AG09309 (cell line): ENCODE results near the gene IRAK3.
"Not testable (repeated sequence)": the region's sequence is repeated elsewhere in the genome, so short reads cannot be mapped to it uniquely, and the experiment has no call there.

ENCODE experiments used
- DNase-seq: peaks from one replicate; pipeline ENCODE4 v3.0.0-alpha.2; 2010; ENCODE audit warnings: low read depth
- H3K4me3 ChIP-seq: 2 replicates; pipeline ENCODE4 v1.5.1; 2011; ENCODE audit warnings: mild to moderate bottlenecking, low read depth, low read length, moderate library complexity; ENCODE audit not compliant: control insufficient read depth
- CTCF ChIP-seq: IDR thresholded peaks from 2 replicates; pipeline ENCODE4 v1.5.1; 2011; ENCODE audit warnings: mild to moderate bottlenecking, low read depth, low read length, inconsistent platforms; ENCODE audit not compliant: insufficient read depth, control insufficient read depth; ENCODE audit errors: missing control alignments

The IRAK3 gene

DNA sequence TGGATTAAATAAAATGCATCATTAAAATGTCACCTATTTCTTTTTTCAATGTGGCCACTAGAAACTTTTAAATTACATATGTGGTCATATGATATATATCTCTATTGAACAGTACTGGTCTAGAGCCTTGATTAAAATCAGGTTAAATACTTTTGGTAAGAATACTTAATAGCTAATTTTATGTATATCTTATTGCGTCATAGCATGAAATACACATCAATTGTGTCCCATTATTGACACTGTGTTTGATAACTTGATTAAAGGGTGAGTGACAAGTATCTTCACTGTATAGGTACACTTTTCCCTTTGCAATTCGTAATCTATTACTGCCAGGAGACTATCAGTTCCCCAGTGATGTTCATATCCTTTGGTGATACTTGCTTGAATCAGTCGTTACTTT lies 108.9 kb downstream of the IRAK3 start:
- no peak for DNase-seq
- H3K4me3 ChIP-seq, result no peak overlapping the region
- TF ChIP-seq CTCF, result no peak

GRCh38 chr12:66301944-66302826 lies 113.2 kb downstream of the IRAK3 start, which contains the start of gene HELB:
TSS of gene HELB (plus strand) at chr12:66302493. CDS start at chr12:66302604, 111 bp downstream.
- peak within 1 kb of the TSS; percentile 94 for H3K4me3 ChIP-seq
- DNase-seq, result peak; percentile 81
- TF ChIP-seq CTCF, result no peak

DNA sequence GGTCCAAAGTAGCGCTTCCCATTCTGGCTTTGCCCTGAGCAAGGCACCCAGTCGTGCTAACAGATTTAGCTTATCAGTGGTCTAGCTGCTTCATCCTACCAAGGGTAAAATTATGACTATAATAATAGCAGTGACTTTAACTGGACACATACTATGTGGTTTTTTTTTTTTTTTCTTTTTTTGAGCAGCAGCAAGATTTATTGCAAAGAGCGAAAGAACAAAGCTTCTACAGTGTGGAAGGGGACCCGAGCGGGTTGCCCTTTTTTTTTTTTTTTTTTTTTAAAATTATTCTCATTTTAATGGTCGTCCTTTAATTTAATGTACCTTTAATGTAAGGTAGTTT lies 113.8 kb downstream of the IRAK3 start:
- H3K4me3 ChIP-seq, result peak overlapping the region; percentile 94
- no peak for TF ChIP-seq CTCF
- DNase-seq, result no peak

DNA sequence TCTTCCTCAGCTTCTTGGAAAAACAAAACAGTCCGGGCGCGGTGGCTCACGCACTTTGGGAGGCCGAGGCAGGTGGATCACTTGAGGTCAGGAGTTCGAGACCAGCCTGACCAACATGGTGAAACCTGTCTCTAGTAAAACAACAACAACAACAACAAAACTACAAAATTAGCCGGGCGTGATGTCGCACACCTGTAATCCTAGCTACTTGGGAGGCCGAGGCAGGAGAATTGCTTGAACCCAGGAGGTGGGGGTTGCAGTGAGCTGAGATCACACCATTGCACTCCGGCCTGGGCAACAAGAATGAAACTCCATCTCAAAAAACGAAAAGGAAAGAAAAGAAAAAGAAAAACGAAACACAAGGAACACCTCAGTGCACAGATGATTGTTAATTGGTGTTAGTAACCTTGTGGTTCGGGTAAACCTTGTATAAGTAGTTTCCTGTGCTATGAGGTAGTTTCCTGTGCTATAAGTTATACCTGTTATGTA lies 114.3 kb downstream of the IRAK3 start:
- DNase-seq, result not testable (repeated sequence)
- H3K4me3 ChIP-seq, result peak overlapping the region; percentile 94; the same call in 1 of the 2 replicates
